Progenitor cell of endocrine pancreas (in vitro differentiated cells): Measurements from ENCODE around the gene CD2AP. TPM values are rescaled to one million over a fixed set of nuclear protein-coding genes. Genes with fewer than 3 reads are reported as not detected.

Experiments used
- DNase-seq: peaks from one replicate; pipeline ENCODE4 v3.0.0; 2021; ENCODE audit warnings: low spot score; ENCODE audit not compliant: unreplicated experiment
- H3K27ac Mint-ChIP-seq: 2 replicates; pipeline ENCODE4 v1.8.0; 2021; ENCODE audit warnings: mild to moderate bottlenecking, moderate library complexity, mixed read lengths
- H3K27me3 Mint-ChIP-seq: 2 replicates; pipeline ENCODE4 v1.8.0; 2021; ENCODE audit warnings: mixed read lengths
- H3K36me3 Mint-ChIP-seq: 2 replicates; pipeline ENCODE4 v1.8.0; 2022; ENCODE audit warnings: mixed read lengths; ENCODE audit not compliant: insufficient read depth
- H3K4me1 Mint-ChIP-seq: 2 replicates; pipeline ENCODE4 v1.8.0; 2021; ENCODE audit warnings: low read depth, mixed read lengths
- H3K4me3 Mint-ChIP-seq: 2 replicates; pipeline ENCODE4 v1.8.0; 2021; ENCODE audit warnings: low read depth, mild to moderate bottlenecking, moderate library complexity, mixed read lengths
- H3K9me3 Mint-ChIP-seq: 2 replicates; pipeline ENCODE4 v1.8.0; 2021; ENCODE audit warnings: low read depth, mixed read lengths
- CTCF ChIP-seq: fragments of 200-600 bp; sonication (generic); IDR thresholded peaks from one replicate; pipeline ENCODE4 v1.5.0; 2021; ENCODE audit warnings: antibody characterized with exemption, mild to moderate bottlenecking; ENCODE audit not compliant: unreplicated experiment
- total RNA-seq: library from RNA; stranded (reverse); gene quantifications from 2 replicates; pipeline ENCODE4 v1.2.1, GENCODE V29; 2021

Gene CD2AP
- total RNA-seq, 1 donor from 2014 or later = 50.6 TPM

GRCh38 chr6:47571488-47571887 lies 93.9 kb downstream of the CD2AP start:
- TF ChIP-seq CTCF = no peak
- Mint-ChIP-seq H3K36me3 (peaks cover 4% of the 10 kb centered on the region), H3K27me3 (no peaks in the 10 kb centered on the region), H3K9me3 (peaks cover 2% of the 10 kb centered on the region), H3K27ac (no peak overlapping the region), H3K4me1 (peaks cover 13% of the 10 kb centered on the region), H3K4me3 (no peak overlapping the region)
- no peak for DNase-seq

- TF ChIP-seq CTCF = no peak
- H3K4me3 Mint-ChIP-seq = no peak overlapping the region
- peak overlapping the region; percentile 16 for H3K27ac Mint-ChIP-seq
- DNase-seq = no peak
- H3K36me3 Mint-ChIP-seq = peaks cover 3% of the 10 kb centered on the region
- H3K4me1 Mint-ChIP-seq = peaks cover 13% of the 10 kb centered on the region
- H3K9me3 Mint-ChIP-seq = no peaks in the 10 kb centered on the region
- H3K27me3 Mint-ChIP-seq = no peaks in the 10 kb centered on the region
These were observed 95.5 kb downstream of the CD2AP start for GRCh38 chr6:47573109-47573508.

GRCh38 chr6:47574789-47575188 lies 97.2 kb downstream of the CD2AP start:
- no peak overlapping the region for H3K27ac Mint-ChIP-seq
- H3K36me3 Mint-ChIP-seq = peaks cover 9% of the 10 kb centered on the region
- H3K9me3 Mint-ChIP-seq = no peaks in the 10 kb centered on the region
- DNase-seq = no peak
- peaks cover 13% of the 10 kb centered on the region for H3K4me1 Mint-ChIP-seq
- H3K4me3 Mint-ChIP-seq = no peak overlapping the region
- TF ChIP-seq CTCF = no peak
- no peaks in the 10 kb centered on the region for H3K27me3 Mint-ChIP-seq

GRCh38 chr6:47579040-47579439 lies 101.5 kb downstream of the CD2AP start:
- Mint-ChIP-seq H3K4me1 (no peaks in the 10 kb centered on the region), H3K4me3 (no peak overlapping the region), H3K36me3 (peaks cover 33% of the 10 kb centered on the region), H3K27me3 (no peaks in the 10 kb centered on the region), H3K27ac (no peak overlapping the region), H3K9me3 (no peaks in the 10 kb centered on the region)
- DNase-seq = no peak
- no peak for TF ChIP-seq CTCF

- DNase-seq = no peak
- peaks cover 45% of the 10 kb centered on the region for H3K36me3 Mint-ChIP-seq
- H3K4me1 Mint-ChIP-seq = no peaks in the 10 kb centered on the region
- no peak overlapping the region for H3K27ac Mint-ChIP-seq
- no peaks in the 10 kb centered on the region for H3K27me3 Mint-ChIP-seq
- no peak overlapping the region for H3K4me3 Mint-ChIP-seq
- no peaks in the 10 kb centered on the region for H3K9me3 Mint-ChIP-seq
- TF ChIP-seq CTCF = no peak
These were observed 104.0 kb downstream of the CD2AP start for GRCh38 chr6:47581591-47581990.
